K562 (cell line): Measurements from ENCODE around the gene MAGIX. TPM values are rescaled to one million over a fixed set of nuclear protein-coding genes. Genes with fewer than 3 reads are reported as not detected.

Source experiments
- ATF7 ChIP-seq: fragments of 450-650 bp; IDR thresholded peaks from 2 replicates; pipeline ENCODE4 v1.7.1; 2014; ENCODE audit warnings: mild to moderate bottlenecking, moderate library complexity
- CBX8 ChIP-seq: fragments of 200-600 bp; sonication (generic); IDR thresholded peaks from 2 replicates; pipeline ENCODE4 v1.6.1; 2012; ENCODE audit warnings: borderline replicate concordance, mixed run types, low read depth, mild to moderate bottlenecking, moderate library complexity, mixed read lengths, low read length, control low read depth, inconsistent platforms; ENCODE audit not compliant: poor library complexity, severe bottlenecking; ENCODE audit errors: extremely low read depth
- COPS2 ChIP-seq: fragments of 450-650 bp; conservative IDR thresholded peaks from 2 replicates; pipeline ENCODE4 v1.6.1; 2016; ENCODE audit warnings: mild to moderate bottlenecking, moderate library complexity
- GABPA ChIP-seq: fragments of 200-800 bp; sonication (Bioruptor generic); conservative IDR thresholded peaks from 2 replicates; pipeline ENCODE4 v1.6.1; 2016; ENCODE audit warnings: low read depth, missing genetic modification characterization, missing compliant biosample characterization
- KLF6 ChIP-seq: fragments of 250-450 bp; sonication (Bioruptor Pico); IDR thresholded peaks from 2 replicates; pipeline ENCODE4 v1.4.0; 2020; ENCODE audit warnings: mild to moderate bottlenecking, moderate library complexity, borderline replicate concordance
- POLR2G ChIP-seq: fragments of 200-400 bp; formaldehyde crosslinking; IDR thresholded peaks from 2 replicates; pipeline ENCODE4 v1.6.1; 2017; ENCODE audit warnings: low read depth, mild to moderate bottlenecking, antibody characterized with exemption, low read length, moderate library complexity
- RAD21 ChIP-seq, 2 experiments: fragments of 250-450 bp in 1 of 2; fragments of 450-650 bp in 1 of 2; sonication (Bioruptor Pico) in 1 of 2; formaldehyde crosslinking in 1 of 2; IDR thresholded peaks in 1 of 2; conservative IDR thresholded peaks in 1 of 2; 2 replicates each; pipeline versions ENCODE4 v1.4.0 to v1.8.0; 2020 to 2022; ENCODE audit warnings: mild to moderate bottlenecking in 2 of 2, moderate library complexity in 1 of 2
- ZC3H11A ChIP-seq: IDR thresholded peaks from 2 replicates; pipeline ENCODE4 v1.6.1; 2012; ENCODE audit warnings: low read depth, low read length, improper control_type of control experiment
- ZFP36 ChIP-seq: fragments of 150-350 bp; IDR thresholded peaks from 2 replicates; pipeline ENCODE4 v1.6.1; 2018; ENCODE audit warnings: low read length, low read depth; ENCODE audit not compliant: partially characterized antibody
- ZNF280B ChIP-seq: fragments of 250-450 bp; sonication (Bioruptor Pico); IDR thresholded peaks from 2 replicates; pipeline ENCODE4 v1.5.1; 2021; ENCODE audit warnings: mild to moderate bottlenecking
- ZNF408 ChIP-seq: fragments of 250-450 bp; sonication (Bioruptor Pico); IDR thresholded peaks from 2 replicates; pipeline ENCODE4 v1.4.0; 2020; ENCODE audit warnings: low read depth, mild to moderate bottlenecking, moderate library complexity
- polyA plus RNA-seq, 8 experiments: library from polyadenylated mRNA; depleted of rRNA in 4 of 8; stranded (reverse) in 5 of 8; unstranded in 3 of 8; fragments of >200 nt; fragmentation: Nextera tagmentation in 2 of 8; fragmentation: Illumina TruSeq in 1 of 8; extraction: Ambion mirVana in 2 of 8; extraction: Trizol in 1 of 8; gene quantifications; 2 replicates each; pipeline versions ENCODE4 v1.2.1 to v1.2.3, GENCODE V29; 2011 to 2014; ENCODE audit warnings: inconsistent platforms in 1 of 8, missing spikeins in 1 of 8
- total RNA-seq, 7 experiments: library from RNA; depleted of rRNA in 6 of 7; stranded (reverse); fragments of >200 nt in 6 of 7; fragmentation: Illumina TruSeq in 2 of 7; extraction: Trizol in 2 of 7; gene quantifications; 2 replicates each; pipeline versions ENCODE4 v1.2.1 to v1.2.3, GENCODE V29; 2011 to 2021; ENCODE audit warnings: low replicate concordance in 1 of 7
- TF ChIP-seq, protein P1 (sequence below): fragments of 450-650 bp; IDR thresholded peaks from 2 replicates; pipeline ENCODE4 v1.7.0; 2016; ENCODE audit warnings: borderline replicate concordance

MAGIX gene
- total and polyA plus RNA-seq, 9 of the 15 experiments (the other 6 are each of a cell fraction or from before 2014, with no cell fraction given): 0.08 to 3.5 (median 0.47) TPM

- TF ChIP-seq CBX8: no peak
- peak in 1 of 2 experiments; percentile 35; a peak in 2 of 4 replicates for TF ChIP-seq RAD21 (CRISPR knock-in tag; conservative IDR thresholded peaks at IDR 0.05 in 1 of 2, IDR thresholded peaks at IDR 0.05 in 1 of 2)
- no peak for TF ChIP-seq COPS2
- no peak for TF ChIP-seq KLF6 (CRISPR knock-in tag)
- TF ChIP-seq ZNF280B (CRISPR knock-in tag): no peak
- TF ChIP-seq ZNF408 (CRISPR knock-in tag): no peak
- TF ChIP-seq POLR2G: no peak
- TF ChIP-seq ATF7: no peak
- TF ChIP-seq, protein P1, sequence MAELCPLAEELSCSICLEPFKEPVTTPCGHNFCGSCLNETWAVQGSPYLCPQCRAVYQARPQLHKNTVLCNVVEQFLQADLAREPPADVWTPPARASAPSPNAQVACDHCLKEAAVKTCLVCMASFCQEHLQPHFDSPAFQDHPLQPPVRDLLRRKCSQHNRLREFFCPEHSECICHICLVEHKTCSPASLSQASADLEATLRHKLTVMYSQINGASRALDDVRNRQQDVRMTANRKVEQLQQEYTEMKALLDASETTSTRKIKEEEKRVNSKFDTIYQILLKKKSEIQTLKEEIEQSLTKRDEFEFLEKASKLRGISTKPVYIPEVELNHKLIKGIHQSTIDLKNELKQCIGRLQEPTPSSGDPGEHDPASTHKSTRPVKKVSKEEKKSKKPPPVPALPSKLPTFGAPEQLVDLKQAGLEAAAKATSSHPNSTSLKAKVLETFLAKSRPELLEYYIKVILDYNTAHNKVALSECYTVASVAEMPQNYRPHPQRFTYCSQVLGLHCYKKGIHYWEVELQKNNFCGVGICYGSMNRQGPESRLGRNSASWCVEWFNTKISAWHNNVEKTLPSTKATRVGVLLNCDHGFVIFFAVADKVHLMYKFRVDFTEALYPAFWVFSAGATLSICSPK: no peak
- no peak for TF ChIP-seq GABPA (tag)
- TF ChIP-seq ZFP36: no peak
- no peak for TF ChIP-seq ZC3H11A
These were observed 30.3 kb downstream of the MAGIX start (continued) for GRCh38 chrX:49192722-49193328.
